H1 (cell line): ENCODE results near the gene GRIFIN. TPM values are rescaled to one million over a fixed set of nuclear protein-coding genes. Genes with fewer than 3 reads are reported as not detected.

Experiments
- CTCF ChIA-PET: fragments of 300-600 bp; sonication (Branson Sonifier 250); formaldehyde crosslinking; loops from one replicate; lab custom pipeline; 2021; ENCODE audit not compliant: partially characterized antibody; lab: Charles Lee
- POLR2A ChIA-PET: fragments of 300-600 bp; sonication (Branson Sonifier 250); formaldehyde crosslinking; loops from one replicate; lab custom pipeline; 2021; ENCODE audit warnings: inconsistent platforms; ENCODE audit not compliant: partially characterized antibody; lab: Charles Lee
- DNase-seq, 2 experiments: peaks; one replicate each; pipeline versions ENCODE4 v3.0.0 to v3.0.0-alpha.2; 2010 to 2022; ENCODE audit warnings: low spot score in 2 of 2, low read depth in 1 of 2, mixed read lengths in 1 of 2
- FAIRE-seq: peaks from 2 replicates; lab custom pipeline; 2011; peaks lifted over from hg19 to GRCh38; lab: Jason Lieb, UNC
- H2AFZ ChIP-seq: 2 replicates; pipeline ENCODE4 v1.8.1; 2012; ENCODE audit warnings: low read length, inconsistent platforms
- H2AK5ac ChIP-seq: 2 replicates; pipeline ENCODE4 v1.6.1; 2013; ENCODE audit warnings: low read depth, low read length
- H2BK120ac ChIP-seq: replicated peaks from 2 replicates; pipeline ENCODE3; 2013; ENCODE audit warnings: low read depth, low read length, inconsistent platforms
- H2BK12ac ChIP-seq: 2 replicates; pipeline ENCODE4 v1.6.1; 2013; ENCODE audit warnings: low read depth, low read length
- H2BK15ac ChIP-seq: 2 replicates; pipeline ENCODE4 v1.6.1; 2013; ENCODE audit warnings: low read length
- H2BK20ac ChIP-seq: 2 replicates; pipeline ENCODE4 v1.6.1; 2013; ENCODE audit warnings: low read length
- H2BK5ac ChIP-seq: 2 replicates; pipeline ENCODE4 v1.6.1; 2013; ENCODE audit warnings: low read depth, low read length
- H3K14ac ChIP-seq: 2 replicates; pipeline ENCODE4 v1.6.1; 2013; ENCODE audit warnings: inconsistent platforms; ENCODE audit not compliant: insufficient read length
- H3K18ac ChIP-seq: 2 replicates; pipeline ENCODE4 v1.6.1; 2013; ENCODE audit warnings: low read length; ENCODE audit errors: extremely low read depth
- H3K23ac ChIP-seq: 2 replicates; pipeline ENCODE4 v1.6.1; 2013; ENCODE audit warnings: inconsistent platforms; ENCODE audit not compliant: insufficient read length
- H3K23me2 ChIP-seq: 2 replicates; pipeline ENCODE4 v1.6.1; 2013; ENCODE audit warnings: low read depth, low read length
- H3K27ac ChIP-seq: 2 replicates; pipeline ENCODE4 v1.6.1; 2011; ENCODE audit warnings: low read depth, low read length, inconsistent platforms
- H3K27me3 ChIP-seq, 4 experiments: replicated peaks in 1 of 4; 1 replicate in 1 of 4; 2 replicates in 3 of 4; pipeline versions ENCODE4 v1.6.1 to v1.8.1; 2011 to 2013; ENCODE audit warnings: low read length in 3 of 4, mild to moderate bottlenecking in 3 of 4, inconsistent platforms in 2 of 4, mixed read lengths in 2 of 4, moderate library complexity in 1 of 4; ENCODE audit not compliant: control insufficient read depth in 3 of 4, insufficient read depth in 3 of 4; ENCODE audit errors: extremely low read depth in 1 of 4
- H3K36me3 ChIP-seq, 4 experiments: 2 replicates each; pipeline versions ENCODE4 v1.6.1 to v1.8.1; 2011 to 2013; ENCODE audit warnings: mild to moderate bottlenecking in 4 of 4, low read length in 3 of 4, moderate library complexity in 2 of 4, control low read depth in 1 of 4, inconsistent platforms in 1 of 4; ENCODE audit not compliant: insufficient read depth in 4 of 4, control insufficient read depth in 2 of 4
- H3K4ac ChIP-seq: replicated peaks from 2 replicates; pipeline ENCODE3; 2013; ENCODE audit warnings: low read length, low read depth, mixed read lengths, inconsistent platforms; ENCODE audit not compliant: insufficient read length
- H3K4me1 ChIP-seq, 4 experiments: replicated peaks in 1 of 4; 1 replicate in 1 of 4; 2 replicates in 3 of 4; pipeline versions ENCODE4 v1.6.1 to v1.8.1; 2011 to 2013; ENCODE audit warnings: low read length in 3 of 4, inconsistent platforms in 2 of 4, mixed read lengths in 1 of 4; ENCODE audit not compliant: insufficient read depth in 4 of 4, control insufficient read depth in 3 of 4
- H3K4me2 ChIP-seq, 2 experiments: 2 replicates each; pipeline versions ENCODE4 v1.6.1 to v1.8.1; 2011 to 2013; ENCODE audit warnings: low read depth in 2 of 2, low read length in 2 of 2, control low read depth in 1 of 2, inconsistent platforms in 1 of 2, mild to moderate bottlenecking in 1 of 2; ENCODE audit not compliant: insufficient read depth in 1 of 2
- H3K4me3 ChIP-seq, 4 experiments: fragments of 200-600, 300-600 bp in 1 of 4; sonication (generic), shearing (Covaris generic), sonication (Bioruptor Twin) in 1 of 4; 2 replicates each; pipeline versions ENCODE4 v1.5.1 to v1.8.1; 2011 to 2016; ENCODE audit warnings: low read length in 4 of 4, low read depth in 3 of 4, control low read depth in 2 of 4, inconsistent platforms in 2 of 4, mild to moderate bottlenecking in 2 of 4, mixed read lengths in 1 of 4, moderate library complexity in 1 of 4; ENCODE audit not compliant: insufficient read depth in 2 of 4; ENCODE audit errors: extremely low read depth in 1 of 4
- H3K56ac ChIP-seq: replicated peaks from 2 replicates; pipeline ENCODE3; 2013; ENCODE audit warnings: low read depth, mild to moderate bottlenecking, mixed read lengths, low read length, inconsistent platforms; ENCODE audit not compliant: insufficient read length
- H3K79me1 ChIP-seq: 2 replicates; pipeline ENCODE4 v1.6.1; 2013; ENCODE audit warnings: low read depth, low read length, control low read depth
- H3K79me2 ChIP-seq, 2 experiments: 2 replicates each; pipeline versions ENCODE4 v1.6.1 to v1.8.1; 2012 to 2013; ENCODE audit warnings: low read length in 2 of 2, mild to moderate bottlenecking in 2 of 2, inconsistent platforms in 1 of 2; ENCODE audit not compliant: insufficient read depth in 2 of 2, control insufficient read depth in 1 of 2
- H3K9ac ChIP-seq, 4 experiments: replicated peaks in 1 of 4; 1 replicate in 1 of 4; 2 replicates in 3 of 4; pipeline versions ENCODE4 v1.6.1 to v1.8.1; 2011 to 2013; ENCODE audit warnings: low read depth in 3 of 4, low read length in 3 of 4, control low read depth in 2 of 4, mild to moderate bottlenecking in 2 of 4, moderate library complexity in 2 of 4, inconsistent platforms in 1 of 4; ENCODE audit errors: extremely low read depth in 1 of 4
- H3K9me3 ChIP-seq, 2 experiments: 2 replicates each; pipeline versions ENCODE4 v1.6.1 to v1.8.1; 2012 to 2013; ENCODE audit warnings: mild to moderate bottlenecking in 2 of 2, moderate library complexity in 2 of 2, control low read depth in 1 of 2, inconsistent platforms in 1 of 2, low read depth in 1 of 2, low read length in 1 of 2, mixed read lengths in 1 of 2; ENCODE audit not compliant: insufficient read depth in 2 of 2
- H4K20me1 ChIP-seq, 2 experiments: replicated peaks in 1 of 2; 2 replicates each; pipeline versions ENCODE3 to v1.8.1; 2011 to 2013; ENCODE audit warnings: inconsistent platforms in 2 of 2, low read length in 2 of 2, mild to moderate bottlenecking in 1 of 2; ENCODE audit not compliant: insufficient read depth in 2 of 2, control insufficient read depth in 1 of 2
- H4K5ac ChIP-seq: 2 replicates; pipeline ENCODE4 v1.6.1; 2013; ENCODE audit warnings: low read length, low read depth, mixed read lengths, inconsistent platforms; ENCODE audit not compliant: insufficient read length
- H4K8ac ChIP-seq: 2 replicates; pipeline ENCODE4 v1.8.0; 2013; ENCODE audit warnings: mild to moderate bottlenecking, moderate library complexity, low read length, inconsistent platforms; ENCODE audit not compliant: insufficient read depth; ENCODE audit errors: extremely low read depth
- H4K91ac ChIP-seq: replicated peaks from 2 replicates; pipeline ENCODE3; 2013; ENCODE audit warnings: low read length, mixed read lengths, inconsistent platforms; ENCODE audit not compliant: insufficient read length
- WGBS, 2 experiments: shearing (Covaris generic) in 1 of 2; methylation state at CpG; one replicate each; pipeline versions ENCODE4 v1.1.6 to v1.1.7; 2013 to 2015; ENCODE audit warnings: low lambda C conversion rate in 2 of 2, mixed read lengths in 2 of 2, inconsistent platforms in 1 of 2, low coverage in 1 of 2, missing lambda C conversion rate in 1 of 2; ENCODE audit not compliant: insufficient replicate concordance in 2 of 2, insufficient coverage in 1 of 2, insufficient read length in 1 of 2; ENCODE audit errors: extremely low coverage in 1 of 2, missing lambda C conversion rate in 1 of 2; 5-methylcytosine and 5-hydroxymethylcytosine counted together
- polyA plus RNA-seq, 7 experiments: library from polyadenylated mRNA; depleted of rRNA in 3 of 7; stranded (reverse) in 5 of 7; unstranded in 2 of 7; fragments of >200 nt in 5 of 7; fragments of 200-250 nt in 2 of 7; gene quantifications; 1 replicate in 5 of 7; 2 replicates in 1 of 7; 4 replicates in 1 of 7; pipeline versions ENCODE4 v1.2.1 to v1.2.3, GENCODE V29; 2011 to 2013; ENCODE audit warnings: missing spikeins in 2 of 7, mixed read lengths in 2 of 7
- total RNA-seq: library from RNA; stranded (reverse); fragmentation: NEBNext Ultra II Directional; extraction: Animal tissue kit (Norgen Biotek cat#: 25700); gene quantifications from 2 replicates; pipeline ENCODE4 v1.2.1, GENCODE V29; 2021

The GRIFIN gene
- total and polyA plus RNA-seq, 2 of the 8 experiments (the other 6 are each of a cell fraction or from before 2014, with no cell fraction given) = not detected

- no peak overlapping the region for H3K27ac ChIP-seq
These were observed 31.2 kb downstream of the GRIFIN start for GRCh38 chr7:2445047-2445446.

More at GRCh38 chr7:2445047-2445446, 31.2 kb downstream of the GRIFIN start:
- H3K23me2 ChIP-seq = no peaks in the 10 kb centered on the region; the same call in 1 of the 2 replicates
- DNase-seq (no peak), FAIRE-seq (no peak)
- no peaks in the 10 kb centered on the region for H3K27me3 ChIP-seq
- H3K23ac ChIP-seq = no peak overlapping the region
- no peak overlapping the region for H3K4ac ChIP-seq
- no peak overlapping the region for H2AK5ac ChIP-seq
- no peaks in the 10 kb centered on the region for H3K4me1 ChIP-seq
- no peak overlapping the region for H2BK20ac ChIP-seq
- 89% methylated on average over 10 of the region's 10 CpGs; no CpG with 5 or more reads in 1 of the 2 experiments for WGBS, 2 experiments
- ChIA-PET POLR2A (interaction anchor here (0.8 kb wide), 1 partner anchor 90 kb away, joined by 4 read pairs; no protein-coding TSS in a partner anchor), CTCF (interaction anchor here (0.8 to 1.8 kb wide), 4 partner anchors 10 to 61 kb away, joined by 3 to 7 read pairs (median 4); no protein-coding TSS in a partner anchor)
- no peak overlapping the region for H3K9ac ChIP-seq
- no peak overlapping the region for H3K4me2 ChIP-seq
- H2BK120ac ChIP-seq = no peak overlapping the region
- H2BK15ac ChIP-seq = no peak overlapping the region
- no peaks in the 10 kb centered on the region for H3K79me1 ChIP-seq
- no peak overlapping the region for H4K5ac ChIP-seq
- no peak overlapping the region for H3K56ac ChIP-seq
- H3K79me2 ChIP-seq = no peaks in the 10 kb centered on the region
- H3K36me3 ChIP-seq = no peaks in the 10 kb centered on the region; a peak in 1 of 8 replicates
- no peak overlapping the region for H3K14ac ChIP-seq
- no peak overlapping the region for H3K4me3 ChIP-seq
- H2AFZ ChIP-seq = no peak overlapping the region
- peaks cover 0 to 4% of the 10 kb centered on the region in 2 experiments; a peak in 1 of 4 replicates for H3K9me3 ChIP-seq
- H4K8ac ChIP-seq = no peak overlapping the region
- no peak overlapping the region for H2BK12ac ChIP-seq
- peaks cover 0 to 1% of the 10 kb centered on the region in 2 experiments for H4K20me1 ChIP-seq
- H3K18ac ChIP-seq = no peak overlapping the region
- H2BK5ac ChIP-seq = no peak overlapping the region
- no peak overlapping the region for H4K91ac ChIP-seq
